WTC11 (cell line): ENCODE results near the gene COPZ1. TPM values are rescaled to one million over a fixed set of nuclear protein-coding genes. Genes with fewer than 3 reads are reported as not detected.

Experiments
- ATAC-seq: fragments of 200-7000 bp; cut with Tn5 transposase; 2 replicates; pipeline ENCODE4 v1.10.0; 2021; ENCODE audit warnings: mild to moderate bottlenecking, moderate library complexity
- CTCF ChIA-PET: fragments of 300-600 bp; sonication (Branson Sonifier 250); formaldehyde crosslinking; loops from one replicate; lab custom pipeline; 2021; ENCODE audit warnings: antibody characterized with exemption; lab: Charles Lee
- POLR2A ChIA-PET: fragments of 350-600 bp; sonication (Branson Sonifier 250); formaldehyde crosslinking; loops from one replicate; lab custom pipeline; 2021; ENCODE audit warnings: antibody characterized with exemption; lab: Charles Lee
- DNase-seq: peaks from one replicate; pipeline ENCODE4 v3.0.0; 2021; ENCODE audit warnings: low spot score
- H3K27ac Mint-ChIP-seq: 2 replicates; pipeline ENCODE4 v1.8.0; 2021; ENCODE audit warnings: mixed read lengths
- H3K27me3 Mint-ChIP-seq: 2 replicates; pipeline ENCODE4 v1.8.0; 2021; ENCODE audit warnings: low read depth, mild to moderate bottlenecking, moderate library complexity, mixed read lengths
- H3K36me3 Mint-ChIP-seq: 2 replicates; pipeline ENCODE4 v1.8.0; 2021; ENCODE audit warnings: mixed read lengths
- H3K4me1 Mint-ChIP-seq: 2 replicates; pipeline ENCODE4 v1.8.0; 2022; ENCODE audit warnings: mixed read lengths
- H3K4me3 Mint-ChIP-seq: 2 replicates; pipeline ENCODE4 v1.8.0; 2021; ENCODE audit warnings: mild to moderate bottlenecking, moderate library complexity, mixed read lengths
- H3K9me3 Mint-ChIP-seq: 2 replicates; pipeline ENCODE4 v1.8.0; 2021; ENCODE audit warnings: mixed read lengths
- ELF4 ChIP-seq: sonication (generic); formaldehyde crosslinking; IDR thresholded peaks from 2 replicates; pipeline ENCODE4 v1.8.1; 2022; ENCODE audit warnings: low read depth, mild to moderate bottlenecking, moderate library complexity, missing genetic modification reagents
- FOXK1 ChIP-seq: sonication (generic); formaldehyde crosslinking; IDR thresholded peaks from 2 replicates; pipeline ENCODE4 v1.8.0; 2022; ENCODE audit warnings: mild to moderate bottlenecking, moderate library complexity, missing genetic modification reagents
- IRF2 ChIP-seq: sonication (generic); formaldehyde crosslinking; IDR thresholded peaks from 2 replicates; pipeline ENCODE4 v1.8.0; 2022; ENCODE audit warnings: low read depth, missing genetic modification reagents, borderline replicate concordance
- JUN ChIP-seq: sonication (generic); formaldehyde crosslinking; IDR thresholded peaks from 2 replicates; pipeline ENCODE4 v1.8.0; 2023; ENCODE audit warnings: mild to moderate bottlenecking, missing genetic modification reagents
- KAT7 ChIP-seq: sonication (generic); formaldehyde crosslinking; IDR thresholded peaks from 2 replicates; pipeline ENCODE4 v1.8.1; 2023; ENCODE audit warnings: missing genetic modification reagents, mild to moderate bottlenecking, borderline replicate concordance
- MYBL2 ChIP-seq: sonication (generic); formaldehyde crosslinking; IDR thresholded peaks from 2 replicates; pipeline ENCODE4 v1.8.1; 2023; ENCODE audit warnings: mild to moderate bottlenecking, moderate library complexity, missing genetic modification reagents
- NR3C1 ChIP-seq: sonication (generic); formaldehyde crosslinking; conservative IDR thresholded peaks from 2 replicates; pipeline ENCODE4 v1.8.1; 2023; ENCODE audit warnings: low read depth, mild to moderate bottlenecking, missing genetic modification reagents
- TP53 ChIP-seq: sonication (generic); formaldehyde crosslinking; IDR thresholded peaks from 2 replicates; pipeline ENCODE4 v1.8.1; 2023; ENCODE audit warnings: mild to moderate bottlenecking, missing genetic modification reagents
- ZBTB21 ChIP-seq: sonication (generic); formaldehyde crosslinking; IDR thresholded peaks from 2 replicates; pipeline ENCODE4 v1.8.1; 2023; ENCODE audit warnings: mild to moderate bottlenecking, missing genetic modification reagents, borderline replicate concordance
- ZNF121 ChIP-seq: sonication (generic); formaldehyde crosslinking; IDR thresholded peaks from 2 replicates; pipeline ENCODE4 v1.8.0; 2023; ENCODE audit warnings: missing genetic modification reagents
- total RNA-seq: library from RNA; stranded (reverse); gene quantifications from 3 replicates; pipeline ENCODE4 v1.2.3, GENCODE V29; 2021
- TF ChIP-seq, protein P1 (sequence below): fragments of 250-450 bp; sonication (Bioruptor Pico); IDR thresholded peaks from 2 replicates; pipeline ENCODE4 v1.8.0; 2021; ENCODE audit warnings: mild to moderate bottlenecking
- TF ChIP-seq, protein P2 (sequence below): sonication (generic); formaldehyde crosslinking; IDR thresholded peaks from 2 replicates; pipeline ENCODE4 v1.8.1; 2022; ENCODE audit warnings: missing genetic modification reagents, borderline replicate concordance
- TF ChIP-seq, protein P3 (sequence below): sonication (generic); formaldehyde crosslinking; IDR thresholded peaks from 2 replicates; pipeline ENCODE4 v1.8.0; 2023; ENCODE audit warnings: missing genetic modification reagents
- TF ChIP-seq, protein P4 (sequence below): sonication (generic); formaldehyde crosslinking; IDR thresholded peaks from 2 replicates; pipeline ENCODE4 v1.8.0; 2022; ENCODE audit warnings: missing genetic modification reagents
- TF ChIP-seq, protein P5 (sequence below): sonication (generic); formaldehyde crosslinking; IDR thresholded peaks from 2 replicates; pipeline ENCODE4 v1.8.1; 2023; ENCODE audit warnings: mild to moderate bottlenecking, missing genetic modification reagents
- TF ChIP-seq, protein P6 (sequence below): sonication (generic); formaldehyde crosslinking; IDR thresholded peaks from 2 replicates; pipeline ENCODE4 v1.8.0; 2022; ENCODE audit warnings: mild to moderate bottlenecking, missing genetic modification reagents
- TF ChIP-seq, protein P7 (sequence below): fragments of 250-450 bp; sonication (Bioruptor Pico); IDR thresholded peaks from 2 replicates; pipeline ENCODE4 v1.9.0; 2021; ENCODE audit warnings: mild to moderate bottlenecking, borderline replicate concordance

COPZ1 gene
- total RNA-seq, 1 experiment from 2014 or later: 98.2 TPM

DNA sequence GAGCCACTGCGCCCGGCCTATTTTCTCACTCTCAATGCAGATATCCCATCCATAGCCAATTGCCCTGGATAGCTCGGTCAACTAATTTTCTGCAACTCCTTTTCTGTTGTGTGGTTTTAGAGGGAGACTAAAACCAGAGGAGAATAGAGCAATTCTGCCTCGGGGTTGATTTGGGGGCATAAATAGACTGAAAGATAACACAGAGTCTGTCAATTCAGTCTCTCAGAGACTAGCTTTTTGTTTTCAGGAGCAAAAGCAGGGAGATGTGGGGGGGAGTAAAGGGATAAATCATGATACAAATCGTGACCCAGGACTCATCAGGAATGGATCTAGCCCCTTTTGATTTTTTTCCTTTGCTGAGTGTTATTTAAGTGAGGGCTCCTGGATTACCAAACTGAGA lies 6.5 kb downstream of the COPZ1 start:
- ChIA-PET CTCF (interaction anchor here (0.7 to 7.7 kb wide), 3 partner anchors 28 to 68 kb away, joined by 3 to 200 read pairs (median 6); partner anchors contain the start of gene NFE2), POLR2A (no interaction called here)
- H3K4me3 Mint-ChIP-seq: no peak overlapping the region
- H3K36me3 Mint-ChIP-seq: no peaks in the 10 kb centered on the region
- DNase-seq: no peak
- TF ChIP-seq, protein P1, sequence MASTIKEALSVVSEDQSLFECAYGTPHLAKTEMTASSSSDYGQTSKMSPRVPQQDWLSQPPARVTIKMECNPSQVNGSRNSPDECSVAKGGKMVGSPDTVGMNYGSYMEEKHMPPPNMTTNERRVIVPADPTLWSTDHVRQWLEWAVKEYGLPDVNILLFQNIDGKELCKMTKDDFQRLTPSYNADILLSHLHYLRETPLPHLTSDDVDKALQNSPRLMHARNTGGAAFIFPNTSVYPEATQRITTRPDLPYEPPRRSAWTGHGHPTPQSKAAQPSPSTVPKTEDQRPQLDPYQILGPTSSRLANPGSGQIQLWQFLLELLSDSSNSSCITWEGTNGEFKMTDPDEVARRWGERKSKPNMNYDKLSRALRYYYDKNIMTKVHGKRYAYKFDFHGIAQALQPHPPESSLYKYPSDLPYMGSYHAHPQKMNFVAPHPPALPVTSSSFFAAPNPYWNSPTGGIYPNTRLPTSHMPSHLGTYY (CRISPR knock-in tag): no peak
- TF ChIP-seq ZBTB21 (CRISPR knock-in tag): no peak
- H3K4me1 Mint-ChIP-seq: peaks cover 29% of the 10 kb centered on the region
- H3K27me3 Mint-ChIP-seq: no peaks in the 10 kb centered on the region
- H3K9me3 Mint-ChIP-seq: no peaks in the 10 kb centered on the region
- no peak for ATAC-seq
- no peak overlapping the region for H3K27ac Mint-ChIP-seq

DNA sequence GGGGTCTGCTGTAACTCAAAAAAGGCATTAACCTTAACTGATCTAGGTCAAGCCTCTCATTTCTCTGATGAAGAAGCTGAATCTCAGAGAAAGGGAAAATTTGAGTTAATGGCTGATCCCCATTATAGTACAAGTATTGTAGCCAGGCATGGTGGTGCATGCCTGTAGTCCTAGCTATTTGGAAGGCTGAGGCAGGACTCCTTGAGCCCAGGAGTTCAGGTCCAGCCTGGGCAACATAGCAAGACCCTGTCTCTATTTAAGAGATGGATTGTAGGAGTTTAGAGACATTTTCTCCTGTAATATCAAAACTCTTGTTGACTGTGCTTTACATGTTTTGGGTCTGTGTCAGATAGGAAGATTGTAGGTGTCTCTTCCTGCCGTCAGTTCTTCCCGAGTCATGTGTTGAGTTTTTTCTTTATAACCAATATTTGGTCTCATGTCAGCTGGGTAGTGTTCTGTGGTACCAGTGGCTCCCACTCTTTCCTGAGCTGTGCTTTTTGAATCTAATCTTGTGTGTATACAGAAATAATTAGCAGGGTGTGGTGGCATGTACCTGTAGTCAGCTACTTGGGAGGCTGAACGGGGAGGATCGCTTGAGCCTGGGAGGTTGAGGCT lies 8.6 kb downstream of the COPZ1 start:
- ChIA-PET POLR2A (no interaction called here), CTCF (interaction anchor here (1.0 to 7.7 kb wide), 7 partner anchors 7 to 119 kb away, joined by 3 to 200 read pairs (median 6); partner anchors contain the start of gene COPZ1)
- no peaks in the 10 kb centered on the region for H3K36me3 Mint-ChIP-seq
- H3K4me1 Mint-ChIP-seq: peaks cover 27% of the 10 kb centered on the region
- no peak for DNase-seq
- TF ChIP-seq TP53 (no peak), ZNF121 (peak; percentile 79)
- H3K4me3 Mint-ChIP-seq: no peak overlapping the region
- no peak for ATAC-seq
- H3K27ac Mint-ChIP-seq: 0 out of 2 replicates have a peak overlapping the region, but pooled peaks have one; percentile 5
- no peaks in the 10 kb centered on the region for H3K27me3 Mint-ChIP-seq
- H3K9me3 Mint-ChIP-seq: no peaks in the 10 kb centered on the region

DNA sequence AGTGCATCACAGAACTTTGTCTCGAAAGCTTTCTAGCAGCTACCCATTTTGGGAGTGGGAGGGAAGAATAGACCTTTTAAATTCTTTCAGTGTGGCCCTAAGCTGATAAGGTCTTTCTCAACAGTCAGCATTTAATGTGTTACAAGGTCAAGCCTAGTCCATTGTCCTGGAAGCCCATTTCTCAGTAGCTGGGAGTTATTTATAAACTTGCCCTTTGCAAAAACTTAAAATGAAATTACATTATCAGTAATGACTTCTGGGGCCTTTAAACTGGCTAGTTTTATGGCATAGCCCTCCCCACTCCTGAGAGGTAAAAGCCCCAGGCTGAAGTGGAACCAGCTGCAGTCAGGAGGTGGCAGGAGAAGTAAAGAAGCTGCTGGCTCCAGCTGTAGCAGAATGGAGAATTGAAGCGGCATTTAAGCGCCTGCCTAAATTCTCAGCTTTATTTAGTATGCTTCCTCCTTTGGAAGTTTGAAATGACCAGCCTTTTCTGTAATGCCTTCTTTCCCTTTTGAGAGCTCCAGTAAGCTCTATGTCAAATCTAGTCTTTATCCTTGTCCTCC lies 12.4 kb downstream of the COPZ1 start:
- H3K27me3 Mint-ChIP-seq: no peaks in the 10 kb centered on the region
- no peak overlapping the region for H3K4me3 Mint-ChIP-seq
- no peak for ATAC-seq
- H3K27ac Mint-ChIP-seq: no peak overlapping the region
- peaks cover 5% of the 10 kb centered on the region for H3K4me1 Mint-ChIP-seq
- ChIA-PET CTCF (interaction anchor here (0.9 to 7.7 kb wide), 16 partner anchors 11 to 122 kb away, joined by 3 to 200 read pairs (median 14); partner anchors contain the start of genes COPZ1 and NFE2), POLR2A (interaction anchor here (1.0 to 1.3 kb wide), 4 partner anchors 12 to 58 kb away, joined by 4 to 7 read pairs (median 4); partner anchors contain the start of genes CBX5 and COPZ1)
- H3K9me3 Mint-ChIP-seq: no peaks in the 10 kb centered on the region
- DNase-seq: no peak
- H3K36me3 Mint-ChIP-seq: peaks cover 21% of the 10 kb centered on the region
- no peak for TF ChIP-seq JUN (CRISPR knock-in tag)
- TF ChIP-seq ELF4 (CRISPR knock-in tag): no peak
- no peak for TF ChIP-seq IRF2 (CRISPR knock-in tag)
- TF ChIP-seq, protein P2, sequence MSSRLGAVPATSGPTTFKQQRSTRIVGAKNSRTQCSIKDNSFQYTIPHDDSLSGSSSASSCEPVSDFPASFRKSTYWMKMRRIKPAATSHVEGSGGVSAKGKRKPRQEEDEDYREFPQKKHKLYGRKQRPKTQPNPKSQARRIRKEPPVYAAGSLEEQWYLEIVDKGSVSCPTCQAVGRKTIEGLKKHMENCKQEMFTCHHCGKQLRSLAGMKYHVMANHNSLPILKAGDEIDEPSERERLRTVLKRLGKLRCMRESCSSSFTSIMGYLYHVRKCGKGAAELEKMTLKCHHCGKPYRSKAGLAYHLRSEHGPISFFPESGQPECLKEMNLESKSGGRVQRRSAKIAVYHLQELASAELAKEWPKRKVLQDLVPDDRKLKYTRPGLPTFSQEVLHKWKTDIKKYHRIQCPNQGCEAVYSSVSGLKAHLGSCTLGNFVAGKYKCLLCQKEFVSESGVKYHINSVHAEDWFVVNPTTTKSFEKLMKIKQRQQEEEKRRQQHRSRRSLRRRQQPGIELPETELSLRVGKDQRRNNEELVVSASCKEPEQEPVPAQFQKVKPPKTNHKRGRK (CRISPR knock-in tag): no peak
- TF ChIP-seq KAT7 (CRISPR knock-in tag): no peak
- TF ChIP-seq, protein P3, sequence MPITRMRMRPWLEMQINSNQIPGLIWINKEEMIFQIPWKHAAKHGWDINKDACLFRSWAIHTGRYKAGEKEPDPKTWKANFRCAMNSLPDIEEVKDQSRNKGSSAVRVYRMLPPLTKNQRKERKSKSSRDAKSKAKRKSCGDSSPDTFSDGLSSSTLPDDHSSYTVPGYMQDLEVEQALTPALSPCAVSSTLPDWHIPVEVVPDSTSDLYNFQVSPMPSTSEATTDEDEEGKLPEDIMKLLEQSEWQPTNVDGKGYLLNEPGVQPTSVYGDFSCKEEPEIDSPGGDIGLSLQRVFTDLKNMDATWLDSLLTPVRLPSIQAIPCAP (CRISPR knock-in tag): no peak
- no peak for TF ChIP-seq NR3C1
- TF ChIP-seq, protein P4, sequence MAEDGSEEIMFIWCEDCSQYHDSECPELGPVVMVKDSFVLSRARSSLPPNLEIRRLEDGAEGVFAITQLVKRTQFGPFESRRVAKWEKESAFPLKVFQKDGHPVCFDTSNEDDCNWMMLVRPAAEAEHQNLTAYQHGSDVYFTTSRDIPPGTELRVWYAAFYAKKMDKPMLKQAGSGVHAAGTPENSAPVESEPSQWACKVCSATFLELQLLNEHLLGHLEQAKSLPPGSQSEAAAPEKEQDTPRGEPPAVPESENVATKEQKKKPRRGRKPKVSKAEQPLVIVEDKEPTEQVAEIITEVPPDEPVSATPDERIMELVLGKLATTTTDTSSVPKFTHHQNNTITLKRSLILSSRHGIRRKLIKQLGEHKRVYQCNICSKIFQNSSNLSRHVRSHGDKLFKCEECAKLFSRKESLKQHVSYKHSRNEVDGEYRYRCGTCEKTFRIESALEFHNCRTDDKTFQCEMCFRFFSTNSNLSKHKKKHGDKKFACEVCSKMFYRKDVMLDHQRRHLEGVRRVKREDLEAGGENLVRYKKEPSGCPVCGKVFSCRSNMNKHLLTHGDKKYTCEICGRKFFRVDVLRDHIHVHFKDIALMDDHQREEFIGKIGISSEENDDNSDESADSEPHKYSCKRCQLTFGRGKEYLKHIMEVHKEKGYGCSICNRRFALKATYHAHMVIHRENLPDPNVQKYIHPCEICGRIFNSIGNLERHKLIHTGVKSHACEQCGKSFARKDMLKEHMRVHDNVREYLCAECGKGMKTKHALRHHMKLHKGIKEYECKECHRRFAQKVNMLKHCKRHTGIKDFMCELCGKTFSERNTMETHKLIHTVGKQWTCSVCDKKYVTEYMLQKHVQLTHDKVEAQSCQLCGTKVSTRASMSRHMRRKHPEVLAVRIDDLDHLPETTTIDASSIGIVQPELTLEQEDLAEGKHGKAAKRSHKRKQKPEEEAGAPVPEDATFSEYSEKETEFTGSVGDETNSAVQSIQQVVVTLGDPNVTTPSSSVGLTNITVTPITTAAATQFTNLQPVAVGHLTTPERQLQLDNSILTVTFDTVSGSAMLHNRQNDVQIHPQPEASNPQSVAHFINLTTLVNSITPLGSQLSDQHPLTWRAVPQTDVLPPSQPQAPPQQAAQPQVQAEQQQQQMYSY (CRISPR knock-in tag): no peak
- TF ChIP-seq, protein P5, sequence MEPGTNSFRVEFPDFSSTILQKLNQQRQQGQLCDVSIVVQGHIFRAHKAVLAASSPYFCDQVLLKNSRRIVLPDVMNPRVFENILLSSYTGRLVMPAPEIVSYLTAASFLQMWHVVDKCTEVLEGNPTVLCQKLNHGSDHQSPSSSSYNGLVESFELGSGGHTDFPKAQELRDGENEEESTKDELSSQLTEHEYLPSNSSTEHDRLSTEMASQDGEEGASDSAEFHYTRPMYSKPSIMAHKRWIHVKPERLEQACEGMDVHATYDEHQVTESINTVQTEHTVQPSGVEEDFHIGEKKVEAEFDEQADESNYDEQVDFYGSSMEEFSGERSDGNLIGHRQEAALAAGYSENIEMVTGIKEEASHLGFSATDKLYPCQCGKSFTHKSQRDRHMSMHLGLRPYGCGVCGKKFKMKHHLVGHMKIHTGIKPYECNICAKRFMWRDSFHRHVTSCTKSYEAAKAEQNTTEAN (CRISPR knock-in tag): no peak
- TF ChIP-seq MYBL2 (CRISPR knock-in tag): no peak
- TF ChIP-seq FOXK1 (CRISPR knock-in tag): no peak
- TF ChIP-seq, protein P6, sequence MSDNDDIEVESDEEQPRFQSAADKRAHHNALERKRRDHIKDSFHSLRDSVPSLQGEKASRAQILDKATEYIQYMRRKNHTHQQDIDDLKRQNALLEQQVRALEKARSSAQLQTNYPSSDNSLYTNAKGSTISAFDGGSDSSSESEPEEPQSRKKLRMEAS: no peak
- TF ChIP-seq, protein P7, sequence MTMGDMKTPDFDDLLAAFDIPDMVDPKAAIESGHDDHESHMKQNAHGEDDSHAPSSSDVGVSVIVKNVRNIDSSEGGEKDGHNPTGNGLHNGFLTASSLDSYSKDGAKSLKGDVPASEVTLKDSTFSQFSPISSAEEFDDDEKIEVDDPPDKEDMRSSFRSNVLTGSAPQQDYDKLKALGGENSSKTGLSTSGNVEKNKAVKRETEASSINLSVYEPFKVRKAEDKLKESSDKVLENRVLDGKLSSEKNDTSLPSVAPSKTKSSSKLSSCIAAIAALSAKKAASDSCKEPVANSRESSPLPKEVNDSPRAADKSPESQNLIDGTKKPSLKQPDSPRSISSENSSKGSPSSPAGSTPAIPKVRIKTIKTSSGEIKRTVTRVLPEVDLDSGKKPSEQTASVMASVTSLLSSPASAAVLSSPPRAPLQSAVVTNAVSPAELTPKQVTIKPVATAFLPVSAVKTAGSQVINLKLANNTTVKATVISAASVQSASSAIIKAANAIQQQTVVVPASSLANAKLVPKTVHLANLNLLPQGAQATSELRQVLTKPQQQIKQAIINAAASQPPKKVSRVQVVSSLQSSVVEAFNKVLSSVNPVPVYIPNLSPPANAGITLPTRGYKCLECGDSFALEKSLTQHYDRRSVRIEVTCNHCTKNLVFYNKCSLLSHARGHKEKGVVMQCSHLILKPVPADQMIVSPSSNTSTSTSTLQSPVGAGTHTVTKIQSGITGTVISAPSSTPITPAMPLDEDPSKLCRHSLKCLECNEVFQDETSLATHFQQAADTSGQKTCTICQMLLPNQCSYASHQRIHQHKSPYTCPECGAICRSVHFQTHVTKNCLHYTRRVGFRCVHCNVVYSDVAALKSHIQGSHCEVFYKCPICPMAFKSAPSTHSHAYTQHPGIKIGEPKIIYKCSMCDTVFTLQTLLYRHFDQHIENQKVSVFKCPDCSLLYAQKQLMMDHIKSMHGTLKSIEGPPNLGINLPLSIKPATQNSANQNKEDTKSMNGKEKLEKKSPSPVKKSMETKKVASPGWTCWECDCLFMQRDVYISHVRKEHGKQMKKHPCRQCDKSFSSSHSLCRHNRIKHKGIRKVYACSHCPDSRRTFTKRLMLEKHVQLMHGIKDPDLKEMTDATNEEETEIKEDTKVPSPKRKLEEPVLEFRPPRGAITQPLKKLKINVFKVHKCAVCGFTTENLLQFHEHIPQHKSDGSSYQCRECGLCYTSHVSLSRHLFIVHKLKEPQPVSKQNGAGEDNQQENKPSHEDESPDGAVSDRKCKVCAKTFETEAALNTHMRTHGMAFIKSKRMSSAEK (CRISPR knock-in tag): no peak
